WTC11 (cell line): Measurements from ENCODE around the gene ANKRD11.

Experiments used
- AFF4 ChIP-seq: sonication (generic); formaldehyde crosslinking; IDR thresholded peaks from 2 replicates; pipeline ENCODE4 v1.8.1; 2023; ENCODE audit warnings: mild to moderate bottlenecking, missing genetic modification reagents, borderline replicate concordance
- E2F1 ChIP-seq: sonication (generic); formaldehyde crosslinking; IDR thresholded peaks from 2 replicates; pipeline ENCODE4 v1.8.0; 2022; ENCODE audit warnings: mild to moderate bottlenecking, missing genetic modification reagents
- FOXK1 ChIP-seq: sonication (generic); formaldehyde crosslinking; IDR thresholded peaks from 2 replicates; pipeline ENCODE4 v1.8.0; 2022; ENCODE audit warnings: mild to moderate bottlenecking, moderate library complexity, missing genetic modification reagents
- FOXP1 ChIP-seq: sonication (generic); formaldehyde crosslinking; IDR thresholded peaks from 2 replicates; pipeline ENCODE4 v1.8.0; 2022; ENCODE audit warnings: missing genetic modification reagents, mild to moderate bottlenecking, moderate library complexity, borderline replicate concordance
- MAX ChIP-seq: sonication (generic); formaldehyde crosslinking; IDR thresholded peaks from 2 replicates; pipeline ENCODE4 v1.8.0; 2022; ENCODE audit warnings: mild to moderate bottlenecking, missing genetic modification reagents
- MYBL2 ChIP-seq: sonication (generic); formaldehyde crosslinking; IDR thresholded peaks from 2 replicates; pipeline ENCODE4 v1.8.1; 2023; ENCODE audit warnings: mild to moderate bottlenecking, moderate library complexity, missing genetic modification reagents
- NFE2L1 ChIP-seq: sonication (generic); formaldehyde crosslinking; IDR thresholded peaks from 2 replicates; pipeline ENCODE4 v1.8.1; 2023; ENCODE audit warnings: missing genetic modification reagents
- TP53 ChIP-seq: sonication (generic); formaldehyde crosslinking; IDR thresholded peaks from 2 replicates; pipeline ENCODE4 v1.8.1; 2023; ENCODE audit warnings: mild to moderate bottlenecking, missing genetic modification reagents
- USF2 ChIP-seq: sonication (generic); formaldehyde crosslinking; IDR thresholded peaks from 2 replicates; pipeline ENCODE4 v1.8.1; 2023; ENCODE audit warnings: mild to moderate bottlenecking, missing genetic modification reagents, moderate library complexity
- ZBTB43 ChIP-seq: sonication (generic); formaldehyde crosslinking; IDR thresholded peaks from 2 replicates; pipeline ENCODE4 v1.8.1; 2023; ENCODE audit warnings: mild to moderate bottlenecking, missing genetic modification reagents
- ZNF121 ChIP-seq: sonication (generic); formaldehyde crosslinking; IDR thresholded peaks from 2 replicates; pipeline ENCODE4 v1.8.0; 2023; ENCODE audit warnings: missing genetic modification reagents
- TF ChIP-seq, protein P1 (sequence below): fragments of 200-600 bp; IDR thresholded peaks from 2 replicates; pipeline ENCODE4 v1.8.0; 2022; ENCODE audit warnings: antibody characterized with exemption
- TF ChIP-seq, protein P2 (sequence below): sonication (generic); formaldehyde crosslinking; conservative IDR thresholded peaks from 2 replicates; pipeline ENCODE4 v1.8.1; 2022; ENCODE audit warnings: mild to moderate bottlenecking, missing genetic modification reagents
- TF ChIP-seq, protein P3 (sequence below): sonication (generic); formaldehyde crosslinking; IDR thresholded peaks from 2 replicates; pipeline ENCODE4 v1.8.1; 2022; ENCODE audit warnings: low read depth, missing genetic modification reagents, borderline replicate concordance

- TF ChIP-seq, protein P1, sequence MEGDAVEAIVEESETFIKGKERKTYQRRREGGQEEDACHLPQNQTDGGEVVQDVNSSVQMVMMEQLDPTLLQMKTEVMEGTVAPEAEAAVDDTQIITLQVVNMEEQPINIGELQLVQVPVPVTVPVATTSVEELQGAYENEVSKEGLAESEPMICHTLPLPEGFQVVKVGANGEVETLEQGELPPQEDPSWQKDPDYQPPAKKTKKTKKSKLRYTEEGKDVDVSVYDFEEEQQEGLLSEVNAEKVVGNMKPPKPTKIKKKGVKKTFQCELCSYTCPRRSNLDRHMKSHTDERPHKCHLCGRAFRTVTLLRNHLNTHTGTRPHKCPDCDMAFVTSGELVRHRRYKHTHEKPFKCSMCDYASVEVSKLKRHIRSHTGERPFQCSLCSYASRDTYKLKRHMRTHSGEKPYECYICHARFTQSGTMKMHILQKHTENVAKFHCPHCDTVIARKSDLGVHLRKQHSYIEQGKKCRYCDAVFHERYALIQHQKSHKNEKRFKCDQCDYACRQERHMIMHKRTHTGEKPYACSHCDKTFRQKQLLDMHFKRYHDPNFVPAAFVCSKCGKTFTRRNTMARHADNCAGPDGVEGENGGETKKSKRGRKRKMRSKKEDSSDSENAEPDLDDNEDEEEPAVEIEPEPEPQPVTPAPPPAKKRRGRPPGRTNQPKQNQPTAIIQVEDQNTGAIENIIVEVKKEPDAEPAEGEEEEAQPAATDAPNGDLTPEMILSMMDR: no peak
- TF ChIP-seq AFF4 (CRISPR knock-in tag) (no peak), MAX (CRISPR knock-in tag) (no peak), E2F1 (CRISPR knock-in tag) (no peak), FOXP1 (no peak), TP53 (no peak), NFE2L1 (no peak), MYBL2 (CRISPR knock-in tag) (no peak), FOXK1 (no peak), USF2 (CRISPR knock-in tag) (no peak), ZNF121 (CRISPR knock-in tag) (no peak), ZBTB43 (CRISPR knock-in tag) (no peak)
- TF ChIP-seq, protein P2, sequence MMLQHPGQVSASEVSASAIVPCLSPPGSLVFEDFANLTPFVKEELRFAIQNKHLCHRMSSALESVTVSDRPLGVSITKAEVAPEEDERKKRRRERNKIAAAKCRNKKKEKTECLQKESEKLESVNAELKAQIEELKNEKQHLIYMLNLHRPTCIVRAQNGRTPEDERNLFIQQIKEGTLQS: no peak
- TF ChIP-seq, protein P3, sequence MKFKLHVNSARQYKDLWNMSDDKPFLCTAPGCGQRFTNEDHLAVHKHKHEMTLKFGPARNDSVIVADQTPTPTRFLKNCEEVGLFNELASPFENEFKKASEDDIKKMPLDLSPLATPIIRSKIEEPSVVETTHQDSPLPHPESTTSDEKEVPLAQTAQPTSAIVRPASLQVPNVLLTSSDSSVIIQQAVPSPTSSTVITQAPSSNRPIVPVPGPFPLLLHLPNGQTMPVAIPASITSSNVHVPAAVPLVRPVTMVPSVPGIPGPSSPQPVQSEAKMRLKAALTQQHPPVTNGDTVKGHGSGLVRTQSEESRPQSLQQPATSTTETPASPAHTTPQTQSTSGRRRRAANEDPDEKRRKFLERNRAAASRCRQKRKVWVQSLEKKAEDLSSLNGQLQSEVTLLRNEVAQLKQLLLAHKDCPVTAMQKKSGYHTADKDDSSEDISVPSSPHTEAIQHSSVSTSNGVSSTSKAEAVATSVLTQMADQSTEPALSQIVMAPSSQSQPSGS: no peak
These were observed 189.9 kb downstream of the ANKRD11 start for GRCh38 chr16:89300311-89300975.
